Activated CD4-positive, CD25-positive, alpha-beta regulatory T cell (primary cell): ENCODE data around the gene SLC46A1.

Experiments
- DNase-seq, 4 experiments: peaks; one replicate each; lab custom pipeline; 2025; lab: John Stamatoyannopoulos, UW

The SLC46A1 gene

GRCh38 chr17:28379814-28380801 lies 25.9 kb downstream of the SLC46A1 start:
- DNase-seq = no peak

GRCh38 chr17:28372945-28373274 lies 33.1 kb downstream of the SLC46A1 start:
- no peak for DNase-seq

- DNase-seq = no peak
Measured at GRCh38 chr17:28372203-28372944, 33.6 kb downstream of the SLC46A1 start.

- peak; percentile 60 to 70 (median 67) for DNase-seq
Measured at GRCh38 chr17:28371245-28372202, 34.5 kb downstream of the SLC46A1 start, which contains the start of gene SARM1. Gene SARM1, plus strand, starts transcription at chr17:28371694. Its CDS starts 339 bp downstream, at chr17:28372033.

GRCh38 chr17:28370744-28371103 lies 35.3 kb downstream of the SLC46A1 start:
- no peak for DNase-seq

- no peak for DNase-seq
Measured at GRCh38 chr17:28370035-28370743, 35.8 kb downstream of the SLC46A1 start, which contains the start of gene VTN. Gene VTN, minus strand, starts transcription at chr17:28370307. Its CDS starts 104 bp downstream, at chr17:28370203.

- DNase-seq = no peak
Measured at GRCh38 chr17:28369684-28370034, 36.4 kb downstream of the SLC46A1 start.

GRCh38 chr17:28368915-28369683 lies 36.9 kb downstream of the SLC46A1 start:
- DNase-seq = no peak

- DNase-seq = no peak
Measured at GRCh38 chr17:28368306-28368831, 37.6 kb downstream of the SLC46A1 start.

GRCh38 chr17:28367641-28368305 lies 38.2 kb downstream of the SLC46A1 start:
- DNase-seq = no peak

- DNase-seq = no peak
Measured at GRCh38 chr17:28366605-28367004, 39.4 kb downstream of the SLC46A1 start.

- no peak for DNase-seq
Measured at GRCh38 chr17:28365487-28365886, 40.5 kb downstream of the SLC46A1 start.

GRCh38 chr17:28364665-28365363 lies 41.2 kb downstream of the SLC46A1 start, which contains the start of gene SEBOX:
Gene SEBOX, minus strand, starts transcription at chr17:28365199. Its CDS starts 48 bp downstream, at chr17:28365151.
- no peak for DNase-seq

GRCh38 chr17:28363776-28364650 lies 42.0 kb downstream of the SLC46A1 start:
- no peak for DNase-seq

- no peak for DNase-seq
Measured at GRCh38 chr17:28363186-28363585, 42.8 kb downstream of the SLC46A1 start.

GRCh38 chr17:28357901-28358197 lies 48.2 kb downstream of the SLC46A1 start:
- DNase-seq = no peak

- DNase-seq = peak; percentile 89 to 95 (median 90)
Measured at GRCh38 chr17:28357061-28357900, 48.7 kb downstream of the SLC46A1 start, which contains the start of gene POLDIP2. Gene POLDIP2, minus strand, starts transcription at chr17:28357527. Its CDS starts 79 bp downstream, at chr17:28357448.
